GM18870 (cell line): Measurements from ENCODE around the gene APOA5.

Experiments
- ATAC-seq: cut with Tn5 transposase; IDR thresholded peaks from one replicate; pipeline ENCODE4 v1.9.1; 2021; ENCODE audit warnings: moderate library complexity; ENCODE audit not compliant: unreplicated experiment

Gene APOA5

GRCh38 chr11:116828632-116829524 is 37.2 kb upstream of the APOA5 start:
- ATAC-seq, result no peak

- no peak for ATAC-seq
Measured at GRCh38 chr11:116827461-116827860, 35.8 kb upstream of the APOA5 start.

GRCh38 chr11:116826751-116827431 is 35.2 kb upstream of the APOA5 start:
- ATAC-seq, result no peak

- ATAC-seq, result no peak
Measured at GRCh38 chr11:116825854-116826750, 34.4 kb upstream of the APOA5 start.

- no peak for ATAC-seq
Measured at GRCh38 chr11:116825434-116825833, 33.8 kb upstream of the APOA5 start.

- no peak for ATAC-seq
Measured at GRCh38 chr11:116823031-116823843, 31.6 kb upstream of the APOA5 start, which contains the start of gene APOA4. APOA4 (minus strand) TSS chr11:116823304; CDS start chr11:116823191, 113 bp downstream.

- no peak for ATAC-seq
Measured at GRCh38 chr11:116822575-116822974, 30.9 kb upstream of the APOA5 start.

GRCh38 chr11:116821050-116821918 is 29.6 kb upstream of the APOA5 start:
- no peak for ATAC-seq

- no peak for ATAC-seq
Measured at GRCh38 chr11:116819049-116819448, 27.4 kb upstream of the APOA5 start.

GRCh38 chr11:116814502-116814901 is 22.8 kb upstream of the APOA5 start:
- no peak for ATAC-seq

- ATAC-seq, result no peak
Measured at GRCh38 chr11:116813781-116814471, 22.2 kb upstream of the APOA5 start.

- ATAC-seq, result no peak
Measured at GRCh38 chr11:116813170-116813569, 21.5 kb upstream of the APOA5 start.

GRCh38 chr11:116812109-116812508 is 20.4 kb upstream of the APOA5 start:
- no peak for ATAC-seq

- ATAC-seq, result no peak
Measured at GRCh38 chr11:116811194-116811593, 19.5 kb upstream of the APOA5 start.

- ATAC-seq, result no peak
Measured at GRCh38 chr11:116808262-116809175, 16.8 kb upstream of the APOA5 start.

GRCh38 chr11:116807601-116808261 is 16.1 kb upstream of the APOA5 start:
- no peak for ATAC-seq

GRCh38 chr11:116804001-116804400 is 12.3 kb upstream of the APOA5 start:
- ATAC-seq, result no peak
